T-cell (primary cell): ENCODE measurements around the gene STYXL1. TPM values are rescaled to one million over a fixed set of nuclear protein-coding genes. Genes with fewer than 3 reads are reported as not detected.

Source experiments
- ATAC-seq, 4 experiments: fragments of 200-7000 bp in 3 of 4; fragments of 150-1000 bp in 1 of 4; cut with Tn5 transposase; replicated peaks in 1 of 4; 1 replicate in 3 of 4; 2 replicates in 1 of 4; pipeline ENCODE4 v1.10.0; 2021; ENCODE audit warnings: moderate library complexity in 3 of 4, mild to moderate bottlenecking in 2 of 4, moderate number of reproducible peaks in 1 of 4
- CTCF ChIA-PET, 2 donors: fragments of 300-600 bp; sonication (Branson Sonifier 250); formaldehyde crosslinking; loops; one replicate each; lab custom pipeline; 2022; ENCODE audit warnings: antibody characterized with exemption in 2 of 2; lab: Charles Lee
- POLR2A ChIA-PET, 2 donors: fragments of 300-600 bp; sonication (Branson Sonifier 250); formaldehyde crosslinking; loops; one replicate each; lab custom pipeline; 2022; ENCODE audit warnings: antibody characterized with exemption in 2 of 2; lab: Charles Lee
- DNase-seq, 35 experiments: peaks; one replicate each; pipeline versions ENCODE4 v3.0.0 to v3.0.0-alpha.2; 2013 to 2023
- H3K27ac ChIP-seq: one replicate; pipeline ENCODE4 v1.5.1; 2013; ENCODE audit warnings: low read length
- H3K27me3 ChIP-seq, 2 experiments: replicated peaks in 1 of 2; 1 replicate in 1 of 2; 2 replicates in 1 of 2; pipeline versions ENCODE4 v1.6.1 to v1.7.0; 2013; ENCODE audit warnings: low read length in 1 of 2, mixed read lengths in 1 of 2; ENCODE audit not compliant: control insufficient read depth in 2 of 2, insufficient read depth in 2 of 2; ENCODE audit errors: extremely low read depth in 1 of 2
- H3K36me3 ChIP-seq, 2 donors: 1 replicate in 1 of 2; 2 replicates in 1 of 2; pipeline versions ENCODE4 v1.6.1 to v1.7.0; 2013; ENCODE audit warnings: low read length in 1 of 2; ENCODE audit not compliant: control insufficient read depth in 2 of 2, insufficient read depth in 1 of 2; ENCODE audit errors: extremely low read depth in 1 of 2
- H3K4me1 ChIP-seq, 2 experiments: 1 replicate in 1 of 2; 2 replicates in 1 of 2; pipeline versions ENCODE4 v1.6.1 to v1.7.0; 2013; ENCODE audit warnings: low read length in 2 of 2, mixed read lengths in 1 of 2; ENCODE audit not compliant: insufficient read depth in 2 of 2, control insufficient read depth in 1 of 2; ENCODE audit errors: extremely low read depth in 1 of 2
- H3K4me3 ChIP-seq, 2 donors: 1 replicate in 1 of 2; 2 replicates in 1 of 2; pipeline versions ENCODE4 v1.5.1 to v1.7.0; 2013; ENCODE audit warnings: mild to moderate bottlenecking in 2 of 2, low read length in 1 of 2, moderate library complexity in 1 of 2; ENCODE audit not compliant: control insufficient read depth in 1 of 2; ENCODE audit errors: extremely low read depth in 1 of 2
- H3K9me3 ChIP-seq: 2 replicates; pipeline ENCODE4 v1.7.0; 2013
- H3K27ac Mint-ChIP-seq, 2 donors: one replicate each; pipeline ENCODE4 v1.8.0; 2020 to 2021; ENCODE audit warnings: mild to moderate bottlenecking in 2 of 2, mixed read lengths in 2 of 2
- H3K27me3 Mint-ChIP-seq, 2 donors: one replicate each; pipeline ENCODE4 v1.8.0; 2021 to 2022; ENCODE audit warnings: mixed read lengths in 2 of 2
- H3K36me3 Mint-ChIP-seq: one replicate; pipeline ENCODE4 v1.8.0; 2021; ENCODE audit warnings: mixed read lengths
- H3K4me1 Mint-ChIP-seq, 3 donors: one replicate each; pipeline ENCODE4 v1.8.0; 2020 to 2022; ENCODE audit warnings: mixed read lengths in 3 of 3, mild to moderate bottlenecking in 1 of 3
- H3K4me3 Mint-ChIP-seq, 3 donors: one replicate each; pipeline ENCODE4 v1.8.0; 2020 to 2022; ENCODE audit warnings: mild to moderate bottlenecking in 3 of 3, mixed read lengths in 3 of 3, moderate library complexity in 3 of 3
- H3K9me3 Mint-ChIP-seq, 3 donors: one replicate each; pipeline ENCODE4 v1.8.0; 2020 to 2022; ENCODE audit warnings: mixed read lengths in 3 of 3
- WGBS: methylation state at CpG from one replicate; pipeline ENCODE4 v1.1.5; 2013; ENCODE audit warnings: missing lambda C conversion rate; ENCODE audit not compliant: insufficient coverage; 5-methylcytosine and 5-hydroxymethylcytosine counted together
- total RNA-seq, 35 experiments: library from RNA in 6 of 35; stranded (reverse) in 6 of 35; fragments of 120-200 nt in 1 of 35; gene quantifications; one replicate each; pipeline versions ENCODE4 v1.2.1 to v1.2.4 and lab custom pipeline; 2013 to 2026

The STYXL1 gene
- total RNA-seq, 5 donors from 2014 or later (not counting 1 experiment from before 2014, with no cell fraction given): 12.9 to 21.9 (median 18.9) TPM

DNA sequence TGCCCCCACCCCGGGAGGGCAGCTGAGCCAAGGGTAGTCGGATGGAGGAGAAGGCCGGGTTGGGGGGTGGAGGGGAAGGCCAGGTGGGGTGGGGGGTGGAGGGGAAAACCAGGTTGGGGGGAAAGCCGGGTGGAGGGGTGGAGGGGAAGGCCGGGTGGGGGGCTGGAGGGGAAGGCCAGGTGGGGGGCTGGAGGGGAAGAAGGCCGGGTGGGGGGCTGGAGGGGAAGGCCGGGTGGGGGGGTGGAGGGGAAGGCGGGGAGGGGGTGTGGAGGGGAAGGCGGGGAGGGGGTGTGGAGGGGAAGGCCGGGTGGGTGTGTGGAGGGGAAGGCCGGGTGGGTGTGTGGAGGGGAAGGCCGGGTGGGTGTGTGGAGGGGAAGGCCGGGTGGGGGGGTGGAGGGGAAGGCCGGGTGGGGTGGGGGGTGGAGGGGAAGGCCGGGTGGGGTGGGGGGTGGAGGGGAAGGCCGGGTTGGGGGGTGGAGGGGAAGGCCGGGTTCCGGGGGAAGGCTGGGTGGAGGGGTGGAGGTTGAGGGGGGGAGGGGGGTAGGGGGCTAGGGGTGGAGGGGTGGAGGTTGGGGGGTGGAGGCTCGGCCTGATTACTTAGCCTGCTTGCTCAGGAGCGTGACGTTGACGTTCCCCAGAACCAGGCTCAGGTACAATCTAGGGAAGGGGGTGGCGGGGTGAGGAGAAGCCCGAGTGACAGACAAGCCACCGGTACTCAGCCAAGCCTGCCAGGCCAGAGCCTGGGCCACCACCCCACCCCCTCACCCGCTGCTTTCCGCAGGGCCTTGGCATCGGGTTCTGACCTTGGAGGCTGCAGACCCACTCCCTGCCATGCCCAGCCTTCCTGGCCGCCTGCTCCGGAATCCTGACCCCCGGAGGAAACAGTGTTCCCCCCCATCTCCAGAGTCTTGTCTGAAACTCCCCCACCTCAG lies 59.0 kb downstream of the STYXL1 start:
- Histone ChIP-seq H3K36me3 (peaks cover 25 to 35% of the 10 kb centered on the region in 2 donors), H3K27me3 (no peaks in the 10 kb centered on the region), H3K9me3 (no peaks in the 10 kb centered on the region), H3K4me1 (peaks cover 0 to 22% of the 10 kb centered on the region in 2 experiments), H3K4me3 (no peak overlapping the region), H3K27ac (no peak overlapping the region)
- Mint-ChIP-seq H3K9me3 (no peaks in the 10 kb centered on the region), H3K27ac (no peak overlapping the region), H3K27me3 (no peaks in the 10 kb centered on the region), H3K4me3 (no peak overlapping the region), H3K4me1 (peaks cover 11 to 24% (median 23%) of the 10 kb centered on the region in 3 donors), H3K36me3 (peaks cover 10% of the 10 kb centered on the region)
- POLR2A ChIA-PET: no interaction called here
- DNase-seq: peak in 2 of 35 experiments; percentile 20 to 48
- WGBS: 94% methylated on average over 6 of the region's 31 CpGs
- CTCF ChIA-PET: interaction anchor here in 1 of 2 donors (0.5 kb wide), 1 partner anchor 318 kb away, joined by 4 read pairs; no protein-coding TSS in a partner anchor
- ATAC-seq: no peak

DNA sequence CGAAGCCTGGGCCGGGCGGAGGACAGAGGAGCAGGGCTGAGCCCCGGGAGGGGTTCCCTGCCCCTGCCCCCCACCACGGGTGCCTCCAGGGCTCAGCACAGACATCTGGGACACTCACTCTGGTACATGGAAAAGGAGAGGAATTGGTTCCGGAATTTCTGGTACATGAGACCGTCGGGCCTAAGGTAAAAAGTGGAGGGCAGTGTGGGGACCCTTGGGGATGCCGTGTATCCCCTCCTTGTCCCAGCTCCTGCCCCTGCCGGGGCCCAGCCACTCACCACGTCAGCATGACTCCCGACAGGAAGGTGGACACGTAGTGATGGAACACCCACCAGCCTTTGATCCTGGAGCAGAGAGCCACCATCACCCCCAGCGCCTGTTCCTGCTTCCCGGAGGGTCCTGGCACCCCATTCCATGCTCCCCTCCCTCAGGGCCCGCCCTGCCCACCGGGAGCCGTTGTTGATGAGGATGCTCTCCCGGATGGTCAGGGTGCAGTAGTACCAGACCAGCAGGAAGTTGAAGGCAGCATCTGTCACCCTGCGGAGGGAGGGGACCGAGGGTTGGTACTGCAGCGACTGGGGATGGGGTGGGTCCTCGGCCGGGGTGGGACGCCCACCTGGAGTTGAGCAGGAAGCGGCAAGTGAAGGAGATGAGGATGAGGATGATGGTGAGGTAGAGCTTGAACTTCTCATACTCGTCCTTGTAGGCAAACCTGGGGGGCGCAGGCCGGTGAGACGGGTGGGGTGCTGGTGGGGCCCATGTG lies 59.8 kb downstream of the STYXL1 start:
- H3K27me3 Mint-ChIP-seq: no peaks in the 10 kb centered on the region
- CTCF ChIA-PET: no interaction called here
- no peaks in the 10 kb centered on the region for H3K9me3 Mint-ChIP-seq
- Histone ChIP-seq H3K27me3 (no peaks in the 10 kb centered on the region), H3K4me1 (peaks cover 0 to 14% of the 10 kb centered on the region in 2 experiments), H3K4me3 (no peak overlapping the region), H3K27ac (no peak overlapping the region), H3K9me3 (no peaks in the 10 kb centered on the region), H3K36me3 (peaks cover 27 to 40% of the 10 kb centered on the region in 2 donors)
- POLR2A ChIA-PET: no interaction called here
- H3K36me3 Mint-ChIP-seq: peaks cover 10% of the 10 kb centered on the region
- 94% methylated on average over 16 of the region's 30 CpGs for whole genome bisulfite sequencing
- DNase-seq (no peak), ATAC-seq (no peak)
- H3K4me3 Mint-ChIP-seq: no peak overlapping the region
- no peak overlapping the region for H3K27ac Mint-ChIP-seq
- peaks cover 6 to 17% (median 15%) of the 10 kb centered on the region in 3 donors for H3K4me1 Mint-ChIP-seq

DNA sequence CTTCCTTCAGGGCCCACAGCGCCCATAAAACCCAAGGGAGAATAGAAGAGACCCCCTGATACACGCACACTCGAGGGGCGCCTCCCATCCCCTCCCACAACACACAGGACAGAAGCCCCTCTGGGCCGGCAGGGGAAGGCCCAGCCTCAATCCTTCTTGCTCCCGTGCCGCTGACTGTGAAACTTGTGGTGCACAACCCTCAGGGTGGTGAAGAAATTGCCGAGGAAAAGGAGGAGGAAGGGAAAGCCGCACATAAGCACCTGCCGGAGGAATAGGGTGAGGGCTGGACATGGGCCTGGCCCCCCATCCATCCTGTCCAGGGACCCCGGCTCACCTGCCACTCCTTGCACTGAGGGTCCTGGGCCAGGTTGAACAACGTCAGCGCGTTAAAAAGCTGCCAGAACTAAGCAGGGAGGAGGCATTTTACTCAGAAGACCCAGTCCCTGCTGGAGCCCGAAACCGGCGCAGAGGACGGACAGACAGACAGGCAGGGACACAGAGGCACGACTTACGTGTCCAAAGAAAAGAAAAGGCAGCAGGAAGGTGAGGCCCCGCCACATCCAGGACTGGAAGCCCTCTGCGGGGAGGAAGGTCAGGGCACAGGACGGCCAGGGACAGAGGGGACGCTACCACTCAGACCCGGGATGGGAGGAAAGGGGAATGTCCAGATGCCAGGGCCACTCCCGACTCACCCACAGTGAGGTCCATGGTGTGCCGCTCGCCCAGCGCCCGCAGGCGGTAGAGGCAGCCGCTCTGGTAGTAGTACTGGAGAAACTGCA lies 60.6 kb downstream of the STYXL1 start:
- Mint-ChIP-seq H3K36me3 (peaks cover 10% of the 10 kb centered on the region), H3K27ac (no peak overlapping the region), H3K4me1 (peaks cover 4 to 15% (median 13%) of the 10 kb centered on the region in 3 donors), H3K4me3 (no peak overlapping the region), H3K9me3 (no peaks in the 10 kb centered on the region), H3K27me3 (no peaks in the 10 kb centered on the region)
- whole genome bisulfite sequencing: 97% methylated on average over 23 of the region's 32 CpGs
- Histone ChIP-seq H3K27ac (no peak overlapping the region), H3K4me1 (peaks cover 0 to 12% of the 10 kb centered on the region in 2 experiments), H3K9me3 (no peaks in the 10 kb centered on the region), H3K27me3 (no peaks in the 10 kb centered on the region), H3K36me3 (peaks cover 31 to 42% of the 10 kb centered on the region in 2 donors), H3K4me3 (no peak overlapping the region)
- CTCF ChIA-PET: no interaction called here
- DNase-seq (no peak), ATAC-seq (no peak)
- POLR2A ChIA-PET: no interaction called here

DNA sequence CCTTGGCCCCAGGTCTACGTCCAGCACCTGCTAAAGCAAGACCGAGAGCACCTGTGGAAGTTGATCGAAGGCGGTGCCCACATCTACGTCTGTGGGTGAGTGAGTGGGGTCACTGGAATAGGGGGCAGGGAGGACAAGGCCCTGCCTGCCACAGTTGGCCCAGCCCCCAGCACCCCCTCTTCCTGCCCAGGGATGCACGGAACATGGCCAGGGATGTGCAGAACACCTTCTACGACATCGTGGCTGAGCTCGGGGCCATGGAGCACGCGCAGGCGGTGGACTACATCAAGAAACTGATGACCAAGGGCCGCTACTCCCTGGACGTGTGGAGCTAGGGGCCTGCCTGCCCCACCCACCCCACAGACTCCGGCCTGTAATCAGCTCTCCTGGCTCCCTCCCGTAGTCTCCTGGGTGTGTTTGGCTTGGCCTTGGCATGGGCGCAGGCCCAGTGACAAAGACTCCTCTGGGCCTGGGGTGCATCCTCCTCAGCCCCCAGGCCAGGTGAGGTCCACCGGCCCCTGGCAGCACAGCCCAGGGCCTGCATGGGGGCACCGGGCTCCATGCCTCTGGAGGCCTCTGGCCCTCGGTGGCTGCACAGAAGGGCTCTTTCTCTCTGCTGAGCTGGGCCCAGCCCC lies 61.5 kb downstream of the STYXL1 start:
- H3K4me1 ChIP-seq: peaks cover 0 to 12% of the 10 kb centered on the region in 2 experiments
- H3K9me3 Mint-ChIP-seq: no peaks in the 10 kb centered on the region
- 100% methylated on average over 3 of the region's 20 CpGs for WGBS
- peaks cover 2 to 15% (median 13%) of the 10 kb centered on the region in 3 donors for H3K4me1 Mint-ChIP-seq
- H3K4me3 ChIP-seq: no peak overlapping the region
- no peaks in the 10 kb centered on the region for H3K9me3 ChIP-seq
- ATAC-seq (no peak), DNase-seq (no peak)
- no peak overlapping the region for H3K27ac Mint-ChIP-seq
- no peak overlapping the region for H3K4me3 Mint-ChIP-seq
- ChIA-PET POLR2A (no interaction called here), CTCF (no interaction called here)
- H3K27ac ChIP-seq: no peak overlapping the region
- H3K27me3 ChIP-seq: no peaks in the 10 kb centered on the region
- peaks cover 34 to 48% of the 10 kb centered on the region in 2 donors for H3K36me3 ChIP-seq
- peaks cover 10% of the 10 kb centered on the region for H3K36me3 Mint-ChIP-seq
- no peaks in the 10 kb centered on the region for H3K27me3 Mint-ChIP-seq

DNA sequence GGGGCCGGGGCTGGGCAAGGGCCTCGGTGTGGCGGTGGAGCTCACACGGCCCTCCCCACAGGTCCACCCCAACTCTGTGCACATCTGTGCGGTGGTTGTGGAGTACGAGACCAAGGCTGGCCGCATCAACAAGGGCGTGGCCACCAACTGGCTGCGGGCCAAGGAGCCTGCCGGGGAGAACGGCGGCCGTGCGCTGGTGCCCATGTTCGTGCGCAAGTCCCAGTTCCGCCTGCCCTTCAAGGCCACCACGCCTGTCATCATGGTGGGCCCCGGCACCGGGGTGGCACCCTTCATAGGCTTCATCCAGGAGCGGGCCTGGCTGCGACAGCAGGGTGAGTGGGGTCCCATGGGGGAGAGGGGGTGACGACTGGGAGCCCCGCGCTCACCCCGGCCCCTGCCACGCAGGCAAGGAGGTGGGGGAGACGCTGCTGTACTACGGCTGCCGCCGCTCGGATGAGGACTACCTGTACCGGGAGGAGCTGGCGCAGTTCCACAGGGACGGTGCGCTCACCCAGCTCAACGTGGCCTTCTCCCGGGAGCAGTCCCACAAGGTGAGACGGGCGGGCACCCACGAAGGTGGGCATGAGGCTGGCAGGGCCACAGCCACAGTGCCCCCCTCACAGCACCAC lies 62.2 kb downstream of the STYXL1 start:
- Mint-ChIP-seq H3K27me3 (no peaks in the 10 kb centered on the region), H3K36me3 (peaks cover 10% of the 10 kb centered on the region), H3K9me3 (no peaks in the 10 kb centered on the region), H3K4me1 (peaks cover 2 to 13% (median 11%) of the 10 kb centered on the region in 3 donors), H3K4me3 (no peak overlapping the region), H3K27ac (no peak overlapping the region)
- H3K4me1 ChIP-seq: peaks cover 0 to 12% of the 10 kb centered on the region in 2 experiments
- no peak overlapping the region for H3K4me3 ChIP-seq
- no peaks in the 10 kb centered on the region for H3K9me3 ChIP-seq
- POLR2A ChIA-PET: interaction anchor here in 1 of 2 donors (0.8 kb wide), 1 partner anchor 103 kb away, joined by 4 read pairs; no protein-coding TSS in a partner anchor
- H3K27ac ChIP-seq: no peak overlapping the region
- H3K27me3 ChIP-seq: no peaks in the 10 kb centered on the region
- 97% methylated on average over 34 of the region's 41 CpGs for WGBS
- H3K36me3 ChIP-seq: peaks cover 38 to 53% of the 10 kb centered on the region in 2 donors
- no peak for ATAC-seq
- CTCF ChIA-PET: interaction anchor here in 1 of 2 donors (0.7 kb wide), 1 partner anchor 35 kb away, joined by 5 read pairs; no protein-coding TSS in a partner anchor
- DNase-seq: no peak
